Measurements from ENCODE around the gene GMDS.

DNA sequence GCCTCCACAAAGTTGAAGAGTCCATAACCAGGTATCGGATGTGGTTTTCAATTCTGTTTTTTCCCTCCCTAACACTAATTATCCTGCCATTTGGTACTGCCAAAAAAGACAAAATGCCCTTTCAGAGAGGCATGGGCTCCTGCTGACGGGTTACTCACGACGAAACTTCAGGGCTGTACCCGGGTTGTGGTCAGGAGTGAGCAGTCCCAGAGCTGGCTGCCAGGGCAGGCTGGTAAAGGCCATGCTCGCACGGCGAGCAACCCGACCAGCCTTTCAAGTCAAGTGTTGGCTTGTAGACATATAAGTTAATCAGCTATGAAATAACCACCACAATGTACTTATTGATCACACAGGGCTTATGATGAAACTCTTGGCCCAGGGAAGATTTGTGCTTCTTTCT is 483.2 kb downstream of the GMDS start:
- TF ChIP-seq EZH2 (IDR thresholded peaks at IDR 0.05; ENCODE audit: borderline replicate concordance, low read depth, low read length, severe bottlenecking) (no peak), POLR2A (IDR thresholded peaks at IDR 0.05; ENCODE audit: low read depth, low read length) (no peak), CTCF (IDR thresholded peaks at IDR 0.05; ENCODE audit: extremely low read depth in 1 of 2, insufficient read depth in 1 of 2, low read depth in 1 of 2, low read length in 2 of 2) (no peak), GATA2 (IDR thresholded peaks at IDR 0.05; ENCODE audit: insufficient read depth, insufficient read length, low read depth, low read length) (no peak), POLR2AphosphoS5 (IDR thresholded peaks at IDR 0.05; ENCODE audit: insufficient read depth, low read depth, low read length) (no peak)

All from endothelial cell of umbilical vein (primary cell).